HG02588 (cell line): ENCODE data around the gene DUSP6.

Experiments used
- ATAC-seq: cut with Tn5 transposase; IDR thresholded peaks from one replicate; pipeline ENCODE4 v1.9.1; 2021; ENCODE audit warnings: mild to moderate bottlenecking, moderate library complexity; ENCODE audit not compliant: unreplicated experiment

DUSP6 gene

GRCh38 chr12:89376202-89376529 is 23.9 kb upstream of the DUSP6 start:
- ATAC-seq, result no peak

- ATAC-seq, result no peak
Measured at GRCh38 chr12:89373763-89374572, 21.7 kb upstream of the DUSP6 start.

- no peak for ATAC-seq
Measured at GRCh38 chr12:89372584-89373370, 20.5 kb upstream of the DUSP6 start.

GRCh38 chr12:89370850-89371249 is 18.5 kb upstream of the DUSP6 start:
- ATAC-seq, result no peak

GRCh38 chr12:89370421-89370831 is 18.1 kb upstream of the DUSP6 start:
- no peak for ATAC-seq

- no peak for ATAC-seq
Measured at GRCh38 chr12:89369166-89369565, 16.9 kb upstream of the DUSP6 start.

GRCh38 chr12:89368391-89368790 is 16.1 kb upstream of the DUSP6 start:
- ATAC-seq, result no peak

GRCh38 chr12:89366676-89367364 is 14.5 kb upstream of the DUSP6 start:
- no peak for ATAC-seq

GRCh38 chr12:89364631-89365030 is 12.3 kb upstream of the DUSP6 start:
- ATAC-seq, result no peak

- ATAC-seq, result no peak
Measured at GRCh38 chr12:89364058-89364457, 11.8 kb upstream of the DUSP6 start.

GRCh38 chr12:89363582-89363981 is 11.3 kb upstream of the DUSP6 start:
- no peak for ATAC-seq

- no peak for ATAC-seq
Measured at GRCh38 chr12:89363084-89363483, 10.8 kb upstream of the DUSP6 start.

GRCh38 chr12:89359615-89360014 is 7.3 kb upstream of the DUSP6 start:
- no peak for ATAC-seq

GRCh38 chr12:89358805-89359204 is 6.5 kb upstream of the DUSP6 start:
- no peak for ATAC-seq

GRCh38 chr12:89357297-89357730 is 5.0 kb upstream of the DUSP6 start:
- ATAC-seq, result no peak

- ATAC-seq, result no peak
Measured at GRCh38 chr12:89356069-89356665, 3.9 kb upstream of the DUSP6 start.

- ATAC-seq, result no peak
Measured at GRCh38 chr12:89355243-89356068, 3.2 kb upstream of the DUSP6 start.

- ATAC-seq, result no peak
Measured at GRCh38 chr12:89354612-89355067, 2.3 kb upstream of the DUSP6 start.

- peak; percentile 24 for ATAC-seq
Measured at GRCh38 chr12:89353823-89354611, 1.7 kb upstream of the DUSP6 start.
